M059J (cell line): ENCODE results near the gene TRERF1. TPM values are rescaled to one million over a fixed set of nuclear protein-coding genes. Genes with fewer than 3 reads are reported as not detected.
"Not testable (repeated sequence)": the region's sequence is repeated elsewhere in the genome, so short reads cannot be mapped to it uniquely, and the experiment has no call there.

Experiments
- DNase-seq: peaks from one replicate; pipeline ENCODE4 v3.0.0-alpha.2; 2012; ENCODE audit warnings: low read depth
- total RNA-seq: library from RNA; depleted of rRNA; stranded (reverse); fragments of >200 nt; shearing (Covaris generic); gene quantifications from 2 replicates; pipeline ENCODE4 v1.2.3, GENCODE V29; 2014

The TRERF1 gene
- total RNA-seq, 1 experiment from 2014 or later: 8.5 TPM

GRCh38 chr6:42225029-42225339 lies 226.7 kb downstream of the TRERF1 start:
- DNase-seq: no peak

GRCh38 chr6:42224222-42225028 lies 227.3 kb downstream of the TRERF1 start:
- peak; percentile 97 for DNase-seq

- DNase-seq: no peak
Measured at GRCh38 chr6:42222448-42222847, 229.3 kb downstream of the TRERF1 start.

GRCh38 chr6:42221546-42221945 lies 230.2 kb downstream of the TRERF1 start:
- DNase-seq: no peak

GRCh38 chr6:42220807-42221206 lies 230.9 kb downstream of the TRERF1 start:
- DNase-seq: no peak

- DNase-seq: peak; percentile 97
Measured at GRCh38 chr6:42217519-42218367, 234.0 kb downstream of the TRERF1 start, which contains the start of gene MRPS10. Gene MRPS10 (minus strand): TSS chr6:42217861. CDS start chr6:42217849, 12 bp downstream.

GRCh38 chr6:42217157-42217518 lies 234.6 kb downstream of the TRERF1 start:
- peak; percentile 25 for DNase-seq

GRCh38 chr6:42216495-42216894 lies 235.2 kb downstream of the TRERF1 start:
- DNase-seq: not testable (repeated sequence)

- DNase-seq: no peak
Measured at GRCh38 chr6:42212442-42212841, 239.3 kb downstream of the TRERF1 start.

GRCh38 chr6:42211726-42212125 lies 240.0 kb downstream of the TRERF1 start:
- DNase-seq: no peak

- no peak for DNase-seq
Measured at GRCh38 chr6:42210551-42210950, 241.2 kb downstream of the TRERF1 start.

- DNase-seq: not testable (repeated sequence)
Measured at GRCh38 chr6:42207559-42207958, 244.2 kb downstream of the TRERF1 start.

- DNase-seq: no peak
Measured at GRCh38 chr6:42204768-42205282, 246.9 kb downstream of the TRERF1 start.

- DNase-seq: no peak
Measured at GRCh38 chr6:42203183-42203582, 248.5 kb downstream of the TRERF1 start.

GRCh38 chr6:42202131-42202915 lies 249.4 kb downstream of the TRERF1 start:
- not testable (repeated sequence) for DNase-seq

GRCh38 chr6:42201382-42201781 lies 250.3 kb downstream of the TRERF1 start:
- no peak for DNase-seq

- DNase-seq: peak; percentile 98
Measured at GRCh38 chr6:42200035-42200434, 251.7 kb downstream of the TRERF1 start.

- peak; percentile 95 for DNase-seq
Measured at GRCh38 chr6:42199106-42199981, 252.4 kb downstream of the TRERF1 start.

GRCh38 chr6:42197555-42198362 lies 254.0 kb downstream of the TRERF1 start:
- DNase-seq: peak; percentile 80

- no peak for DNase-seq
Measured at GRCh38 chr6:42195415-42195814, 256.3 kb downstream of the TRERF1 start.
